ENCODE data around the gene MAPRE3. TPM values are rescaled to one million over a fixed set of nuclear protein-coding genes. Genes with fewer than 3 reads are reported as not detected.

Gene MAPRE3
- total RNA-seq, 1 donor from 2014 or later = 4.1 TPM

DNA sequence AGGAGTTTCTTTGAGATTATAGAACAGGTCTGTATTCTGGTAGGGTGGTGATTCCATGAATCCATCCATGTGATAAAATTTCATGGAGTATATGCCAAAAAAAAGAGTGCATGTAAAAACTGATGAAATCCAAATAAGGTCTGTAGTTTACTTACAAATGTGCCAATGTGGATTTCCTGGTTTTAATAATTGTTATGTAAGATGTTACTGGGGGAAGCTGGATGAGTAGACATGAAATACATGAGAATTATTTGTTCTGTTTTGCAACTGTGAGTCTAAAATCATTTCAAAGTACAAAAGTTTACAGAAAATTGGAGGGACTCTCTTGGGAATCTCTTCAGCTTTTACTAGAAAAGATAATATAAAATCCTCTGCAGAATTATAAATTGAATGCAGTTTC lies 38.6 kb downstream of the MAPRE3 start:
- TF ChIP-seq, protein P1, sequence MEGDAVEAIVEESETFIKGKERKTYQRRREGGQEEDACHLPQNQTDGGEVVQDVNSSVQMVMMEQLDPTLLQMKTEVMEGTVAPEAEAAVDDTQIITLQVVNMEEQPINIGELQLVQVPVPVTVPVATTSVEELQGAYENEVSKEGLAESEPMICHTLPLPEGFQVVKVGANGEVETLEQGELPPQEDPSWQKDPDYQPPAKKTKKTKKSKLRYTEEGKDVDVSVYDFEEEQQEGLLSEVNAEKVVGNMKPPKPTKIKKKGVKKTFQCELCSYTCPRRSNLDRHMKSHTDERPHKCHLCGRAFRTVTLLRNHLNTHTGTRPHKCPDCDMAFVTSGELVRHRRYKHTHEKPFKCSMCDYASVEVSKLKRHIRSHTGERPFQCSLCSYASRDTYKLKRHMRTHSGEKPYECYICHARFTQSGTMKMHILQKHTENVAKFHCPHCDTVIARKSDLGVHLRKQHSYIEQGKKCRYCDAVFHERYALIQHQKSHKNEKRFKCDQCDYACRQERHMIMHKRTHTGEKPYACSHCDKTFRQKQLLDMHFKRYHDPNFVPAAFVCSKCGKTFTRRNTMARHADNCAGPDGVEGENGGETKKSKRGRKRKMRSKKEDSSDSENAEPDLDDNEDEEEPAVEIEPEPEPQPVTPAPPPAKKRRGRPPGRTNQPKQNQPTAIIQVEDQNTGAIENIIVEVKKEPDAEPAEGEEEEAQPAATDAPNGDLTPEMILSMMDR (IDR thresholded peaks at IDR 0.05; ENCODE audit: unreplicated experiment) = no peak
- peaks cover 6% of the 10 kb centered on the region for H3K9me3 Mint-ChIP-seq (ENCODE audit: unreplicated experiment)
- H3K27me3 Mint-ChIP-seq (ENCODE audit: unreplicated experiment) = peaks cover 3% of the 10 kb centered on the region
- no peak overlapping the region for H3K27ac Mint-ChIP-seq (ENCODE audit: unreplicated experiment)
- H3K36me3 Mint-ChIP-seq (ENCODE audit: low read depth, unreplicated experiment) = peaks cover 15% of the 10 kb centered on the region
- no peak for DNase-seq (ENCODE audit: low spot score)
- H3K4me1 Mint-ChIP-seq (ENCODE audit: unreplicated experiment) = peaks cover 13% of the 10 kb centered on the region
- no peak overlapping the region for H3K4me3 Mint-ChIP-seq (ENCODE audit: unreplicated experiment)

DNA sequence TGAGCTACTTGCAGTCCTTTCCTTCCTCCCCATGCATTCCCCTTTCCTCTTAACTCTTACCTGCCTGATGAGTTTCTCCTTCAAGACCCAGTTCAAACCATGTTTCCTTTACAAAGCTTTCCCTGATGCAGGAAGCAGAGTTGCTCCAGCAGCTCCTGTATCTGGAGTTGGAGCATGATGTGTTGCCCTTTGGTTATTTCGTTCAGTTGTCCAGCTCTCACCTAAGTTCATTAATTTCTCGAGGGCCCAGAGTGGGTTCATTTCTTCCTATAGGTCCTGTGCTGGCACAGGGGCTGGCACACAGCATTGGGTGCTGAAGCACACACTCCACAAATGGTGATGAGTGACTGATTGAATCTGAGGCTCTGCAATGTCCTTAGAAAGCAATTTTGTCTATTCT lies 39.3 kb downstream of the MAPRE3 start:
- no peak for DNase-seq (ENCODE audit: low spot score)
- Mint-ChIP-seq H3K27me3 (ENCODE audit: unreplicated experiment) (peaks cover 3% of the 10 kb centered on the region), H3K9me3 (ENCODE audit: unreplicated experiment) (peaks cover 6% of the 10 kb centered on the region), H3K27ac (ENCODE audit: unreplicated experiment) (no peak overlapping the region), H3K36me3 (ENCODE audit: low read depth, unreplicated experiment) (peaks cover 19% of the 10 kb centered on the region), H3K4me3 (ENCODE audit: unreplicated experiment) (no peak overlapping the region), H3K4me1 (ENCODE audit: unreplicated experiment) (peaks cover 13% of the 10 kb centered on the region)
- TF ChIP-seq, protein P1 (IDR thresholded peaks at IDR 0.05; ENCODE audit: unreplicated experiment) = no peak

DNA sequence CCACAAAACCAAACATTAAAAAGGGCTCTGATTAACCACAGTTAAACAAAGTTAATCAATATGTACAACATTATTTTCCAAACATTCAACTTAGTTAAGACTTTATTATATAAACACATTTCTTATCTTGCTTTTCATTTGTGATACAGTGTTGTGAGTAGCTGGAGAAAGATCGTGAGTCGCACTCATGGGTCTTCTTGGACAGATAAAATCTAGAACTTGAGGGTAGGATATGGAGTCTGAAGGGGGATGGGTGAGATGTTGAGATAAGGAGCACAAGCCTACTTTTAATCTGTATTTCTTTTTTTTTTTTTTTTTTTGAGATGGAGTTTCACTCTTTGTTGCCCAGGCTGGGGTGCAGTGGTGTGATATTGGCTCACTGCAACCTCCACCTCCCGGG lies 39.7 kb downstream of the MAPRE3 start:
- Mint-ChIP-seq H3K9me3 (ENCODE audit: unreplicated experiment) (peaks cover 6% of the 10 kb centered on the region), H3K4me3 (ENCODE audit: unreplicated experiment) (no peak overlapping the region), H3K27me3 (ENCODE audit: unreplicated experiment) (peaks cover 3% of the 10 kb centered on the region), H3K4me1 (ENCODE audit: unreplicated experiment) (peaks cover 13% of the 10 kb centered on the region), H3K36me3 (ENCODE audit: low read depth, unreplicated experiment) (peaks cover 23% of the 10 kb centered on the region), H3K27ac (ENCODE audit: unreplicated experiment) (no peak overlapping the region)
- TF ChIP-seq, protein P1 (IDR thresholded peaks at IDR 0.05; ENCODE audit: unreplicated experiment) = no peak
- DNase-seq (ENCODE audit: low spot score) = no peak

DNA sequence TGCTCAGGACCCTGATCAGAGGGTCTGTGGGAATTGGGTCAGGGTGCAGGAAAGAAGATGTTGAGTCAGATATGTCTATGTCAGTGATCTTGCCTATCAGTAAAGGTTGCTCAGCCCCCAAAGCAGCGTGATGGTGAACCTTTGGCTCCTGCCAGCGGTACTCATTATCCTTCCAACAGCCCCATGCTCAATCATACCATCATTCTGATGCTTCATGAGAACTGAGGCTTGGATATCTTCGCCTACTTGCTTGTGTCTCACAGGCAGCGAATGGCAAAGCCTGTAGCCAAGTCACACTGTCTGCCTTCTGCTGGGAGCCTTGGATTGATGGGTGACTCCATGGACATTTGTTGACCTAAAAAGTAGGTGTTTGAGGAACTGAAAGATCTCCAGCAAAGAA lies 43.3 kb downstream of the MAPRE3 start:
- H3K27me3 Mint-ChIP-seq (ENCODE audit: unreplicated experiment) = peaks cover 7% of the 10 kb centered on the region
- peaks cover 8% of the 10 kb centered on the region for H3K4me1 Mint-ChIP-seq (ENCODE audit: unreplicated experiment)
- H3K36me3 Mint-ChIP-seq (ENCODE audit: low read depth, unreplicated experiment) = peaks cover 27% of the 10 kb centered on the region
- no peak overlapping the region for H3K4me3 Mint-ChIP-seq (ENCODE audit: unreplicated experiment)
- TF ChIP-seq, protein P1 (IDR thresholded peaks at IDR 0.05; ENCODE audit: unreplicated experiment) = no peak
- H3K27ac Mint-ChIP-seq (ENCODE audit: unreplicated experiment) = no peak overlapping the region
- no peak for DNase-seq (ENCODE audit: low spot score)
- H3K9me3 Mint-ChIP-seq (ENCODE audit: unreplicated experiment) = peaks cover 6% of the 10 kb centered on the region

- no peak for DNase-seq (ENCODE audit: low spot score)
- Mint-ChIP-seq H3K27ac (ENCODE audit: unreplicated experiment) (no peak overlapping the region), H3K27me3 (ENCODE audit: unreplicated experiment) (peaks cover 7% of the 10 kb centered on the region), H3K9me3 (ENCODE audit: unreplicated experiment) (peaks cover 6% of the 10 kb centered on the region), H3K4me3 (ENCODE audit: unreplicated experiment) (no peak overlapping the region), H3K36me3 (ENCODE audit: low read depth, unreplicated experiment) (peaks cover 27% of the 10 kb centered on the region), H3K4me1 (ENCODE audit: unreplicated experiment) (peaks cover 3% of the 10 kb centered on the region)
- TF ChIP-seq, protein P1 (IDR thresholded peaks at IDR 0.05; ENCODE audit: unreplicated experiment) = no peak
Measured at GRCh38 chr2:27014771-27015433, 44.5 kb downstream of the MAPRE3 start.
